K562 (cell line): ENCODE results near the gene LMLN. TPM values are rescaled to one million over a fixed set of nuclear protein-coding genes. Genes with fewer than 3 reads are reported as not detected.

Source experiments
- CBFB ChIP-seq: sonication (generic); formaldehyde crosslinking; IDR thresholded peaks from 2 replicates; pipeline ENCODE4 v1.4.0; 2020; ENCODE audit warnings: mild to moderate bottlenecking, missing genetic modification reagents
- CTBP1 ChIP-seq: fragments of 450-650 bp; IDR thresholded peaks from 2 replicates; pipeline ENCODE4 v1.6.1; 2016; ENCODE audit warnings: borderline replicate concordance
- EGR1 ChIP-seq: fragments of 450-650 bp; conservative IDR thresholded peaks from 2 replicates; pipeline ENCODE4 v1.6.1; 2017; ENCODE audit warnings: mild to moderate bottlenecking
- ETV5 ChIP-seq: sonication (generic); formaldehyde crosslinking; IDR thresholded peaks from 2 replicates; pipeline ENCODE4 v1.4.0; 2020; ENCODE audit warnings: low read depth, mild to moderate bottlenecking, missing genetic modification reagents
- GATAD2B ChIP-seq: fragments of 450-650 bp; IDR thresholded peaks from 2 replicates; pipeline ENCODE4 v1.6.1; 2017; ENCODE audit warnings: mild to moderate bottlenecking, borderline replicate concordance
- HMGN3 ChIP-seq: IDR thresholded peaks from 2 replicates; pipeline ENCODE4 v1.6.1; 2011; ENCODE audit warnings: borderline replicate concordance, low read depth, mild to moderate bottlenecking, mixed read lengths, low read length; ENCODE audit not compliant: insufficient read length; ENCODE audit errors: extremely low read depth
- HNRNPL ChIP-seq: fragments of 200-400 bp; formaldehyde crosslinking; IDR thresholded peaks from 2 replicates; pipeline ENCODE4 v1.6.1; 2017; ENCODE audit warnings: low read depth, mild to moderate bottlenecking, low read length
- KDM1A ChIP-seq, 2 experiments: fragments of 450-650 bp; IDR thresholded peaks; 2 replicates each; pipeline ENCODE4 v1.6.1; 2016; ENCODE audit warnings: mild to moderate bottlenecking in 2 of 2
- MAZ ChIP-seq, 2 experiments: fragments of 450-650 bp in 1 of 2; sonication (generic) in 1 of 2; formaldehyde crosslinking; IDR thresholded peaks in 1 of 2; conservative IDR thresholded peaks in 1 of 2; 2 replicates each; pipeline versions ENCODE4 v1.4.0 to v1.5.0; 2020; ENCODE audit warnings: mild to moderate bottlenecking in 1 of 2, missing genetic modification reagents in 1 of 2
- MYC ChIP-seq, 2 experiments: fragments of 250-450 bp in 1 of 2; sonication (Bioruptor Pico) in 1 of 2; IDR thresholded peaks; 2 replicates each; pipeline versions ENCODE4 v1.5.1 to v1.6.1; 2012 to 2021; ENCODE audit warnings: low read depth in 2 of 2, borderline replicate concordance in 1 of 2, improper control_type of control experiment in 1 of 2, low read length in 1 of 2, mild to moderate bottlenecking in 1 of 2, moderate library complexity in 1 of 2
- NR2C1 ChIP-seq, 2 experiments: fragments of 450-650 bp; IDR thresholded peaks; 2 replicates each; pipeline ENCODE4 v1.6.1; 2017; ENCODE audit warnings: mild to moderate bottlenecking in 2 of 2, antibody characterized with exemption in 1 of 2, inconsistent platforms in 1 of 2, missing compliant biosample characterization in 1 of 2, missing genetic modification characterization in 1 of 2
- RBM34 ChIP-seq: fragments of 200-400 bp; formaldehyde crosslinking; IDR thresholded peaks from 2 replicates; pipeline ENCODE4 v1.6.1; 2018; ENCODE audit warnings: low read length, borderline replicate concordance; ENCODE audit not compliant: insufficient read depth
- SMAD3 ChIP-seq: fragments of 450-650 bp; formaldehyde crosslinking; conservative IDR thresholded peaks from 2 replicates; pipeline ENCODE4 v1.4.0; 2020; ENCODE audit warnings: mild to moderate bottlenecking
- TAF1 ChIP-seq: IDR thresholded peaks from 2 replicates; pipeline ENCODE4 v1.6.1; 2011; ENCODE audit warnings: mild to moderate bottlenecking, low read length, moderate library complexity; ENCODE audit not compliant: insufficient read depth, control insufficient read depth, severe bottlenecking; ENCODE audit errors: extremely low read depth
- U2AF1 ChIP-seq: fragments of 200-400 bp; formaldehyde crosslinking; optimal IDR thresholded peaks from 2 replicates; pipeline ENCODE3; 2017; ENCODE audit warnings: mild to moderate bottlenecking, low read depth, low read length, moderate library complexity
- YY1 ChIP-seq, 3 experiments: IDR thresholded peaks; 2 replicates each; pipeline ENCODE4 v1.6.1; 2011; ENCODE audit warnings: low read length in 2 of 3, mild to moderate bottlenecking in 2 of 3, moderate library complexity in 2 of 3, borderline replicate concordance in 1 of 3, control low read depth in 1 of 3, low read depth in 1 of 3; ENCODE audit not compliant: insufficient read depth in 3 of 3, insufficient replicate concordance in 2 of 3, control insufficient read depth in 1 of 3, insufficient read length in 1 of 3; ENCODE audit errors: extremely low read depth in 1 of 3
- ZKSCAN3 ChIP-seq: fragments of 250-450 bp; sonication (Bioruptor Pico); IDR thresholded peaks from 2 replicates; pipeline ENCODE4 v1.4.0; 2020
- ZNF197 ChIP-seq: fragments of 200-800 bp; sonication (Bioruptor generic); IDR thresholded peaks from 2 replicates; pipeline ENCODE4 v1.6.1; 2016; ENCODE audit warnings: low read depth, missing genetic modification characterization, missing compliant biosample characterization
- polyA plus RNA-seq, 8 experiments: library from polyadenylated mRNA; depleted of rRNA in 4 of 8; stranded (reverse) in 5 of 8; unstranded in 3 of 8; fragments of >200 nt; fragmentation: Nextera tagmentation in 2 of 8; fragmentation: Illumina TruSeq in 1 of 8; extraction: Ambion mirVana in 2 of 8; extraction: Trizol in 1 of 8; gene quantifications; 2 replicates each; pipeline versions ENCODE4 v1.2.1 to v1.2.3, GENCODE V29; 2011 to 2014; ENCODE audit warnings: inconsistent platforms in 1 of 8, missing spikeins in 1 of 8
- total RNA-seq, 7 experiments: library from RNA; depleted of rRNA in 6 of 7; stranded (reverse); fragments of >200 nt in 6 of 7; fragmentation: Illumina TruSeq in 2 of 7; extraction: Trizol in 2 of 7; gene quantifications; 2 replicates each; pipeline versions ENCODE4 v1.2.1 to v1.2.3, GENCODE V29; 2011 to 2021; ENCODE audit warnings: low replicate concordance in 1 of 7
- TF ChIP-seq, protein P1 (sequence below): fragments of 250-450 bp; sonication (Bioruptor Pico); IDR thresholded peaks from 2 replicates; pipeline ENCODE4 v1.5.0; 2020; ENCODE audit warnings: mild to moderate bottlenecking
- TF ChIP-seq, protein P2 (sequence below): IDR thresholded peaks from 2 replicates; pipeline ENCODE4 v1.6.1; 2012; ENCODE audit warnings: low read depth, low read length, improper control_type of control experiment, borderline replicate concordance
- TF ChIP-seq, protein P3 (sequence below): sonication (generic); formaldehyde crosslinking; IDR thresholded peaks from 2 replicates; pipeline ENCODE4 v1.8.1; 2023; ENCODE audit warnings: mild to moderate bottlenecking, missing genetic modification reagents

Gene LMLN
- total and polyA plus RNA-seq, 9 of the 15 experiments (the other 6 are each of a cell fraction or from before 2014, with no cell fraction given): 2.2 to 15.9 (median 6.9) TPM

- TF ChIP-seq ETV5 (peak; percentile 96), YY1 (IDR thresholded peaks at IDR 0.05; ENCODE audit: borderline replicate concordance in 1 of 3, control insufficient read depth in 1 of 3, extremely low read depth in 1 of 3, insufficient read depth in 3 of 3, insufficient read length in 1 of 3, insufficient replicate concordance in 2 of 3, low read depth in 1 of 3, low read length in 2 of 3) (peak in 2 of 3 experiments; percentile 56 to 61), EGR1 (no peak), NR2C1 (IDR thresholded peaks at IDR 0.05) (peak; percentile 82), NR2C1 (tag; IDR thresholded peaks at IDR 0.05) (peak; percentile 80), CTBP1 (peak; percentile 95; the same call in 1 of the 2 replicates), SMAD3 (CRISPR knock-in tag) (no peak), U2AF1 (peak; percentile 86), ZNF197 (0 out of 2 replicates have a peak, but pooled peaks have one; percentile 25), HNRNPL (peak; percentile 15; the same call in 1 of the 2 replicates), KDM1A (IDR thresholded peaks at IDR 0.05) (0 out of 4 replicates have a peak, but pooled peaks of 1 of the 2 experiments have one; percentile 17), HMGN3 (peak; percentile 22), MYC (IDR thresholded peaks at IDR 0.05; ENCODE audit: low read depth, low read length) (peak; percentile 80), MYC (CRISPR knock-in tag; IDR thresholded peaks at IDR 0.05; ENCODE audit: borderline replicate concordance, low read depth) (peak; percentile 66; the same call in 1 of the 2 replicates), MAZ (CRISPR knock-in tag; conservative IDR thresholded peaks at IDR 0.05 in 1 of 2, IDR thresholded peaks at IDR 0.05 in 1 of 2) (peak in 1 of 2 experiments; percentile 78; a peak in 2 of 4 replicates), RBM34 (no peak), ZKSCAN3 (no peak), CBFB (CRISPR knock-in tag) (no peak), GATAD2B (peak; percentile 70), TAF1 (peak; percentile 86)
- TF ChIP-seq, protein P1, sequence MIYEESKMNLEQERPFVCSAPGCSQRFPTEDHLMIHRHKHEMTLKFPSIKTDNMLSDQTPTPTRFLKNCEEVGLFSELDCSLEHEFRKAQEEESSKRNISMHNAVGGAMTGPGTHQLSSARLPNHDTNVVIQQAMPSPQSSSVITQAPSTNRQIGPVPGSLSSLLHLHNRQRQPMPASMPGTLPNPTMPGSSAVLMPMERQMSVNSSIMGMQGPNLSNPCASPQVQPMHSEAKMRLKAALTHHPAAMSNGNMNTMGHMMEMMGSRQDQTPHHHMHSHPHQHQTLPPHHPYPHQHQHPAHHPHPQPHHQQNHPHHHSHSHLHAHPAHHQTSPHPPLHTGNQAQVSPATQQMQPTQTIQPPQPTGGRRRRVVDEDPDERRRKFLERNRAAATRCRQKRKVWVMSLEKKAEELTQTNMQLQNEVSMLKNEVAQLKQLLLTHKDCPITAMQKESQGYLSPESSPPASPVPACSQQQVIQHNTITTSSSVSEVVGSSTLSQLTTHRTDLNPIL: no peak
- TF ChIP-seq, protein P2, sequence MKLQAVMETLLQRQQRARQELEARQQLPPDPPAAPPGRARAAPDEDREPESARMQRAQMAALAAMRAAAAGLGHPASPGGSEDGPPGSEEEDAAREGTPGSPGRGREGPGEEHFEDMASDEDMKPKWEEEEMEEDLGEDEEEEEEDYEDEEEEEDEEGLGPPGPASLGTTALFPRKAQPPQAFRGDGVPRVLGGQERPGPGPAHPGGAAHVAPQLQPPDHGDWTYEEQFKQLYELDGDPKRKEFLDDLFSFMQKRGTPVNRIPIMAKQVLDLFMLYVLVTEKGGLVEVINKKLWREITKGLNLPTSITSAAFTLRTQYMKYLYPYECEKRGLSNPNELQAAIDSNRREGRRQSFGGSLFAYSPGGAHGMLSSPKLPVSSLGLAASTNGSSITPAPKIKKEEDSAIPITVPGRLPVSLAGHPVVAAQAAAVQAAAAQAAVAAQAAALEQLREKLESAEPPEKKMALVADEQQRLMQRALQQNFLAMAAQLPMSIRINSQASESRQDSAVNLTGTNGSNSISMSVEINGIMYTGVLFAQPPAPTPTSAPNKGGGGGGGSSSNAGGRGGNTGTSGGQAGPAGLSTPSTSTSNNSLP: no peak
- TF ChIP-seq, protein P3, sequence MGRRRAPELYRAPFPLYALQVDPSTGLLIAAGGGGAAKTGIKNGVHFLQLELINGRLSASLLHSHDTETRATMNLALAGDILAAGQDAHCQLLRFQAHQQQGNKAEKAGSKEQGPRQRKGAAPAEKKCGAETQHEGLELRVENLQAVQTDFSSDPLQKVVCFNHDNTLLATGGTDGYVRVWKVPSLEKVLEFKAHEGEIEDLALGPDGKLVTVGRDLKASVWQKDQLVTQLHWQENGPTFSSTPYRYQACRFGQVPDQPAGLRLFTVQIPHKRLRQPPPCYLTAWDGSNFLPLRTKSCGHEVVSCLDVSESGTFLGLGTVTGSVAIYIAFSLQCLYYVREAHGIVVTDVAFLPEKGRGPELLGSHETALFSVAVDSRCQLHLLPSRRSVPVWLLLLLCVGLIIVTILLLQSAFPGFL (CRISPR knock-in tag): 0 out of 2 replicates have a peak, but pooled peaks have one; percentile 31
Observed at GRCh38 chr3:198080521-198081384, 120.7 kb downstream of the LMLN start (continued).
